HG02973 (cell line): Measurements from ENCODE around the gene RRP9.
"Not testable (repeated sequence)": the region's sequence is repeated elsewhere in the genome, so short reads cannot be mapped to it uniquely, and the experiment has no call there.

ENCODE experiments used
- ATAC-seq: cut with Tn5 transposase; IDR thresholded peaks from one replicate; pipeline ENCODE4 v1.9.1; 2021; ENCODE audit warnings: moderate library complexity; ENCODE audit not compliant: unreplicated experiment

The RRP9 gene

DNA sequence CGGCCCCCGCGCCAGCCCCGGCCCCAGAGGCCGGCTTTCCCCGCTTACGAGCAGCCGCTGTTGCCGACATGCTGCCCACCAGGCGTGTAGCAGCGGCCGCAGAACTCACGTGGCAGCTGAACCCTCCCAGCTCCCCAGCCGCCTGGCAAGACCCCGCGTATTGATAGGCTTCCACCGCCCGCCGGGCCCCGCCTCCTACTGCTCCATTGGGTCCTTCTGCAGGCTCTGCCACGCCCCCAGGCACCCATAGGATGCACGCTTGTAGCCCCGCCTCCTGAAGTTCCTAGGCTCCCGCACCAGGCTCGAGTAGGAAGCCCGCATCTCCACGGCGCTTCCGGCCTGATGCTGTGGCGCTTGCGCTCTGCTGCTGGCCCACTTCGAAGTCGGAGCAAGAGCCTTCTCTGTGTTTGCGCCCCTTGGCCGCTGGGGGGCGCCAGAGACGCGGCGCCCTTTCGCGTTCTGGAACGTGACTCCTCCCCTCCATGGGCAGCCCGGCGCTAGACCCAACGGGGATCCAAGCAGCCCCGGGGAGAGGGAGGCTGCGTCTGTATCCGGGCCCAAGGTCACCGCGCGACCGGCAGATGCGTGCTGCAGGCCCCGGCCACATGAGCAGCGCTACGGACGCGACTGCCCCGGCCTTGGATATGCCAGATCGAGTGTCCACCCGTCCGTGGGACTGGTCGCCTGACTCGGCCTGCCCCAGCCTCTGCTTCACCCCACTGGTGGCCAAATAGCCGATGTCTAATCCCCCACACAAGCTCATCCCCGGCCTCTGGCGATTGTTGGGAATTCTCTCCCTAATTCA lies at the start of gene RRP9, which contains the start of gene PARP3:
RRP9 (minus strand) TSS at position 107 of the 805 bp plus-strand sequence; CDS start at position 70, 37 bp downstream.
PARP3 (plus strand) TSS at position 566 of the 805 bp plus-strand sequence. CDS start 993 bp downstream, outside the sequence.
- peak; percentile 82 for ATAC-seq

GRCh38 chr3:51990501-51990971 lies 48.8 kb upstream of the RRP9 start:
- ATAC-seq = not testable (repeated sequence)

- ATAC-seq = no peak
These were observed 46.8 kb upstream of the RRP9 start for GRCh38 chr3:51988286-51989146.

- no peak for ATAC-seq
These were observed 45.9 kb upstream of the RRP9 start for GRCh38 chr3:51987568-51987967.

DNA sequence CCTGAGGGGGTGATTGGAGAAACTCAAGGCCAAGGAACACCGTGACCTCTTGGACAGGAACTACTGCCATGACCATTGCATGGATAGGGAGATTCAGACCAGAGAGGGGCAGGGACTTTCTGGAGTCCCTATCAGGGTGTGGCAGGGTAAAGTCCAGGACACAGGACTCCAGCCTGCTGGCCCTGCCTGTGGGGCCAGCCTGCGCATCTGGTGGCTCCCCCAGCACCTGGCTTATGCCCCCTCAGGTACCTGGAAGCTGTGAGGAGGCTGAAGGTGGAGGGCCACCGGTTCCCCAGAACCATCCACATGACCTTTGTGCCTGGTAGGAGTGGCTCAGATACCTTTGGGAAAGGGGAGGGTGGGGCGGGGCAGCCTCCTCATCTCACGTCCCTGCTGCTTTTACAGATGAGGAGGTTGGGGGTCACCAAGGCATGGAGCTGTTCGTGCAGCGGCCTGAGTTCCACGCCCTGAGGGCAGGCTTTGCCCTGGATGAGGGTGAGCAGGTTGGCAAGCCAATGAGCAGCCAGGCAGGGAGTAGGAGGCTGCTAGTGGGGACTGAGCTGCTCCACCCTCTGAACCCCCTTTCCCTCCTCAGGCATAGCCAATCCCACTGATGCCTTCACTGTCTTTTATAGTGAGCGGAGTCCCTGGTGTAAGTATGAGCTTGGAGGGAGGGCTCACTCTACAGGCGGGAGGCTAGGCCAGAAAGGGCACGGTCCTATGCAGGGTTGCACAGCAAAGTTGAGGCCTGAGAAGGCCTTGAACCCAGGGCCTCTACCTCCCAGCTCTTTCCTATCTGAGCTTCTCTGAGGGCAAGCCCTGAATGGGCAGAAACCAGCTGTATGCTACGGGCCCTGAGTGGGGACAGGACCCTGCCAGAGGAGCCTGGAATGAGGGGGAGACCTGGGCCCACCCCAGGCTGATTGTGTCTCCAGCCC lies 44.6 kb upstream of the RRP9 start:
- ATAC-seq = no peak

- ATAC-seq = no peak
These were observed 43.4 kb upstream of the RRP9 start for GRCh38 chr3:51985063-51985462.

- ATAC-seq = no peak
These were observed 42.6 kb upstream of the RRP9 start for GRCh38 chr3:51984269-51984647.

DNA sequence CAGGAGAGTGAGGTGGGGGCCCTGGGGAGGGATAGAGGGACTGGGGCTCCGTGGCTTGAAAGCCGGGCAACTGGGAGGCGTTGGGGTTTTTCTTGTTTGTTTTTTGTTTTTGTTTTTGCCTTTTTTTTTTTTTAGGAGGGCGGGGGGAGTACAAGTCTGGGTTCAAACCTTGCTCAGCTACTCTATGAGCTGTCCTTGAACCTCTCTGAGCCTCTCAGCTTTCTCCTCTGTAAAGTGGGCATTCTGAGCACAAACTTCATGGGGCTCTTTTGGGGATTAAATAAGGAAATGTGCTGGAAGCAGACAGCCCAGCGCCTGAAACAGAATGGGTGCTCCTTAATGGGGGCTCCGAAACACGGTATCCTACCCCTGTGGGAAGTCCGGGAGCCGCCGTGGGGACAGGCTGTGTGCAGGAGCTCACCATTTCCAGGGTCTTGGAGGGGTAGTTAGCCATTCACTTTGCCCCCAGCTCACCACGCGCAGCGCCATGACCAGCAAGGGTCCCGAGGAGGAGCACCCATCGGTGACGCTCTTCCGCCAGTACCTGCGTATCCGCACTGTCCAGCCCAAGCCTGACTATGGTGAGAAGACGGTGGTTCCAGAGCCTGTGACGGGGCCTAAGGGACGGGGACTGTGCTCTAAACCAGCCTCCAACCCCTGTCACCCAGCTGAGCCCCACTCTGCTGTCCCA lies 42.0 kb upstream of the RRP9 start:
- no peak for ATAC-seq

DNA sequence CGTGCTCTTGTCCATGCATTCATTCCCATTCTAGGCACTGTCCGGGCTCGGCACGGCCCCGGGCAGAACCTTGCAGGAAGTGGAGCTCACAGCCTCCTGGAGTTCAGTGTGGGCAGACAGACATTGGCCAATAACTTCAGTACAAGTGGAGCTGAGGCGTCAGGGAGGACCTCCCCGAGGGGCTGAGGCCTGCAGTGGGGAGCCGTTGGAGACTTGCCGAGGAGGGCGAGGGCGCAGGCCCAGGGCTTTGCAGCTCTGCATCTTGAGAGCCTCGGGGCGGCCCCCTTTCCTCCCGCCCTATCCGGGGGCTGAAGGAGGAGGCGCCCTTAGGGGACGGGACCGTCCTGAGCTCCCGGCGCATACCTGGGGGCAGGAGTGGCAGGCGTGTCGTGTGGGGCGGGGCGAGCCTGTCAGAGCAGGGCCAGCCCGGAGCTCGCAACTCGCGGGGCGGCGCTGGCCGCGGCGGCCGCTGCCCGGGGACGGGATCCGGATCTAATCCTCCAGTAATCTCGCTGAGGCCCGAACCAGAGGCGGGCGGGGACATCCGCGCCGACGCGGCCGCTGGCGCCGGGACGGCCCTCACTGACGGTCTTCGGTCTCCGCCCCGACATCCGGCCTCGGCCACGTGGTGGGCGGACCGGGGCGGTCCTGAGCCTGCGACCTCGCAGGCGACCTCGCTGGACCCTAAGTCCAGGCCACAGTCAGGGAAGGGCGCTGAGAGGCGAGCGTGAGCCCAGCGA lies 41.3 kb upstream of the RRP9 start, which contains the start of gene ACY1:
ACY1 (plus strand) TSS at position 698 of the 740 bp plus-strand sequence. CDS start 530 bp downstream, outside the sequence.
- peak; percentile 58 for ATAC-seq

GRCh38 chr3:51982352-51982837 lies 40.7 kb upstream of the RRP9 start:
- ATAC-seq = peak; percentile 28

DNA sequence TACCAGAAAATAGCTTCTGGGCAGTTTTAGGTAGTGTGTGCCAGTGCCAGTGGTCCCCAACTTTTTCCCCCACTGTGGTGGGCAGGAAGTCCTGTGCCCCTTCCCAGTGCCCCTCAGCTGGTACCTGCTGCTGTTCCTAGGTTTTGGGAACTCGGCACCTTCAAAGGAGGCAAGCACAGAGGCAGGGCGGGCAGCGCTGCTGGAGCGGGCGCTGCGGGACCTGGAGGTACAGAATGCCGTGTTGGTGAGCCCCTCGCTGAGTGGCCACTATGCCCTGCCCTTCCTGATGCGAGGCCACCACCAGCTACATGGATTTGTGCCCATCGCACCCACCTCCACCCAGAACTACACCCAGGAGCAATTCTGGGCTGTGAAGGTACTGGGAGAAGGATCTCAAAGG lies 38.5 kb upstream of the RRP9 start:
- no peak for ATAC-seq

DNA sequence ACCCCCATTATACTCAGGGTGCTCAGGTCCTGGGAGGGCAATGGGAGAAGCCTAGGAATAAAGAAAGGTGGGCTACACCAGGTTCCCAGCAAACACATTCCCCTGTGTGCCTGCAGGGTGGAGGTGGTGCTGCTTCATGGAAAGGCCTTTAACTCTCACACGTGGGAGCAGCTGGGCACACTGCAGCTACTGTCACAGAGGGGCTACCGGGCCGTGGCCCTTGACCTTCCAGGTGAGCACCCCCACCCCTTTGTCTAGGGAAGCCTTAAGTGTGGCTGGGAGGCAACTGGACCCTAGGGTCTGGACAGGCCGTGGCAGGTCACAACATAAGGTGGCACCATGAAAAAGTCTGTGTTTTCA lies 36.4 kb upstream of the RRP9 start:
- no peak for ATAC-seq

GRCh38 chr3:51977446-51978142 lies 35.9 kb upstream of the RRP9 start:
- no peak for ATAC-seq

DNA sequence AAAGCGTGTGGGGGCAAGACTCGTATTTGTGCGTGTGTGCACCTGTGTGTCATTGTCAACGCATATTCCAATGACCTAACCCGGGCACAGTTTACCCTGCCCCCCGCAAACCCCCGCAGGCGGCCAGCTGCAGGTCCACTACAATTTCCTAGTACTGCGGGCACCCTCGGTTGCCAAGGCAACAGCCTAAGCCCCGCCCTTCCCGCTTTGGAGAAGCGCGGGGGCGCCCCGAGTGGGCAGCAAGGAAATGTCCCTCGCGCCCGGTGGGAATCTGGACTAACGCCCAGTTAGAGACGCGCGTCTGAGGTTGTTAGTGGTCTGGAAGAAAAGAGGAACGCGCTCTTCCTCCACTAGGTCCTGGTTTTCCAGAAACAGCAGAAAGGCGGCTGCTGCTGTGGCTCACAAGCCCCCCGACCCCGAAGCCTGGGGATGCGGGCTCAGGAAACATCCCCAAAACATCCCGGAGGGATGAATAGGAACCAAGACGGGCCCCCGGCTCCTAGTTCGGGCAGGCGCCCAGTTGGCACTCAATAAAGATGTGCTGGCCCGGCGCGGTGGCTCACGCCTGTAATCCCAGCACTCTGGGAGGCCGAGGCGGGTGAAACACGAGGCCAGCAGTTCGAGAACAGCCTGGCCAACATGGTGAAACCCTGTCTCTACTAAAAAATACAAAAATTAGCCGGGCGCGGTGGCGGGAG lies 34.3 kb upstream of the RRP9 start:
- no peak for ATAC-seq

DNA sequence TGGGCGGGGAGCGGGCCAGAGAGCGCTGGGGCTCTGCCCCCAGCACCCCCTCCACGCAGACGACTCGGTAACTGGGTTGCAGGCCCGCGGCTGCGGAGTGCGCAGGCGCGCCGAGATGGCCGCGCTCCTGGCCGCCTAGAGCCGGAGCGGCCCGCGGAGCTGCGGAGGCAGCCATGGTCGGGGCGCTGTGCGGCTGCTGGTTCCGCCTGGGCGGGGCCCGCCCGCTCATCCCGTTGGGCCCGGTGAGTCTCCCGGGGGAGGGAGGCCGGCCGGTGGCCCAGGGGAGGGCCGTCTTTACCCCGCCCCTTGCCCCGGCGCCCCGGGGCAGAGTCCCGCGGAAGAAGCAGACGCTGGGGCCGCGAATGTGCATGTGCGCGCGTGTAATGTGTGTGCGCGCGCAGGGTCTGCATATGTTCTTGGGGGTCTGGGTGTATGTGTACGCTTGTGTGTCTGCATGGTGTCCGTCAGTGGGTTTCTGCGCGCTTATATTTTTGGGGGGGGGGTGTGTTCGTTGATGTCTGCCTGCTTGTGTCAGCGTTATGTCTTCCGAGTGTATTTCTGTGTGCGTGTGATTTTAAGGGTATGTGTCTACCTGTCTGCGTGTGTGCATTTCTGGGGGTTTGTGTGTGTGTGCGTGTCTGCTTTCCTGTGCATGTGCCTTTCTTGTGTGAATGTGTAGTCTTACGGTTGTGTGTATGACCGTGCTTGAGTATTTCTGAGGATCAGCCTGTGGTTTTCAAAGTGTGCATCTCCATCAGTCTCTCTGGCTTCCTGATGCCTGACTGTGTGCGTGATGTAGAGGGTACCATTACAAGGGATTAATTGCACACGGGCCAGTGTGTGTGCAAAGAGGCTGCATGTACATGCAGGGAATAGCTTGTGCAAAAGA lies 33.5 kb upstream of the RRP9 start, which contains the start of gene ABHD14A:
ABHD14A (plus strand) TSS at position 102 of the 889 bp plus-strand sequence; CDS start at position 174, 72 bp downstream.
- peak; percentile 54 for ATAC-seq

GRCh38 chr3:51974277-51974962 lies 32.7 kb upstream of the RRP9 start:
- peak; percentile 1 for ATAC-seq
